T-cell (primary cell): Measurements from ENCODE around the gene ASCL2. TPM values are rescaled to one million over a fixed set of nuclear protein-coding genes. Genes with fewer than 3 reads are reported as not detected.

Experiments
- ATAC-seq, 4 experiments: fragments of 200-7000 bp in 3 of 4; fragments of 150-1000 bp in 1 of 4; cut with Tn5 transposase; replicated peaks in 1 of 4; 1 replicate in 3 of 4; 2 replicates in 1 of 4; pipeline ENCODE4 v1.10.0; 2021; ENCODE audit warnings: moderate library complexity in 3 of 4, mild to moderate bottlenecking in 2 of 4, moderate number of reproducible peaks in 1 of 4
- CTCF ChIA-PET, 2 donors: fragments of 300-600 bp; sonication (Branson Sonifier 250); formaldehyde crosslinking; loops; one replicate each; lab custom pipeline; 2022; ENCODE audit warnings: antibody characterized with exemption in 2 of 2; lab: Charles Lee
- POLR2A ChIA-PET, 2 donors: fragments of 300-600 bp; sonication (Branson Sonifier 250); formaldehyde crosslinking; loops; one replicate each; lab custom pipeline; 2022; ENCODE audit warnings: antibody characterized with exemption in 2 of 2; lab: Charles Lee
- DNase-seq, 35 experiments: peaks; one replicate each; pipeline versions ENCODE4 v3.0.0 to v3.0.0-alpha.2; 2013 to 2023
- H3K27ac ChIP-seq: one replicate; pipeline ENCODE4 v1.5.1; 2013; ENCODE audit warnings: low read length
- H3K27me3 ChIP-seq, 2 experiments: replicated peaks in 1 of 2; 1 replicate in 1 of 2; 2 replicates in 1 of 2; pipeline versions ENCODE4 v1.6.1 to v1.7.0; 2013; ENCODE audit warnings: low read length in 1 of 2, mixed read lengths in 1 of 2; ENCODE audit not compliant: control insufficient read depth in 2 of 2, insufficient read depth in 2 of 2; ENCODE audit errors: extremely low read depth in 1 of 2
- H3K36me3 ChIP-seq, 2 donors: 1 replicate in 1 of 2; 2 replicates in 1 of 2; pipeline versions ENCODE4 v1.6.1 to v1.7.0; 2013; ENCODE audit warnings: low read length in 1 of 2; ENCODE audit not compliant: control insufficient read depth in 2 of 2, insufficient read depth in 1 of 2; ENCODE audit errors: extremely low read depth in 1 of 2
- H3K4me1 ChIP-seq, 2 experiments: 1 replicate in 1 of 2; 2 replicates in 1 of 2; pipeline versions ENCODE4 v1.6.1 to v1.7.0; 2013; ENCODE audit warnings: low read length in 2 of 2, mixed read lengths in 1 of 2; ENCODE audit not compliant: insufficient read depth in 2 of 2, control insufficient read depth in 1 of 2; ENCODE audit errors: extremely low read depth in 1 of 2
- H3K4me3 ChIP-seq, 2 donors: 1 replicate in 1 of 2; 2 replicates in 1 of 2; pipeline versions ENCODE4 v1.5.1 to v1.7.0; 2013; ENCODE audit warnings: mild to moderate bottlenecking in 2 of 2, low read length in 1 of 2, moderate library complexity in 1 of 2; ENCODE audit not compliant: control insufficient read depth in 1 of 2; ENCODE audit errors: extremely low read depth in 1 of 2
- H3K9me3 ChIP-seq: 2 replicates; pipeline ENCODE4 v1.7.0; 2013
- H3K27ac Mint-ChIP-seq, 2 donors: one replicate each; pipeline ENCODE4 v1.8.0; 2020 to 2021; ENCODE audit warnings: mild to moderate bottlenecking in 2 of 2, mixed read lengths in 2 of 2
- H3K27me3 Mint-ChIP-seq, 2 donors: one replicate each; pipeline ENCODE4 v1.8.0; 2021 to 2022; ENCODE audit warnings: mixed read lengths in 2 of 2
- H3K36me3 Mint-ChIP-seq: one replicate; pipeline ENCODE4 v1.8.0; 2021; ENCODE audit warnings: mixed read lengths
- H3K4me1 Mint-ChIP-seq, 3 donors: one replicate each; pipeline ENCODE4 v1.8.0; 2020 to 2022; ENCODE audit warnings: mixed read lengths in 3 of 3, mild to moderate bottlenecking in 1 of 3
- H3K4me3 Mint-ChIP-seq, 3 donors: one replicate each; pipeline ENCODE4 v1.8.0; 2020 to 2022; ENCODE audit warnings: mild to moderate bottlenecking in 3 of 3, mixed read lengths in 3 of 3, moderate library complexity in 3 of 3
- H3K9me3 Mint-ChIP-seq, 3 donors: one replicate each; pipeline ENCODE4 v1.8.0; 2020 to 2022; ENCODE audit warnings: mixed read lengths in 3 of 3
- WGBS: methylation state at CpG from one replicate; pipeline ENCODE4 v1.1.5; 2013; ENCODE audit warnings: missing lambda C conversion rate; ENCODE audit not compliant: insufficient coverage; 5-methylcytosine and 5-hydroxymethylcytosine counted together
- total RNA-seq, 35 experiments: library from RNA in 6 of 35; stranded (reverse) in 6 of 35; fragments of 120-200 nt in 1 of 35; gene quantifications; one replicate each; pipeline versions ENCODE4 v1.2.1 to v1.2.4 and lab custom pipeline; 2013 to 2026

Gene ASCL2
- total RNA-seq, 5 donors from 2014 or later (not counting 1 experiment from before 2014, with no cell fraction given) = 0.29 to 1.3 (median 0.51) TPM

DNA sequence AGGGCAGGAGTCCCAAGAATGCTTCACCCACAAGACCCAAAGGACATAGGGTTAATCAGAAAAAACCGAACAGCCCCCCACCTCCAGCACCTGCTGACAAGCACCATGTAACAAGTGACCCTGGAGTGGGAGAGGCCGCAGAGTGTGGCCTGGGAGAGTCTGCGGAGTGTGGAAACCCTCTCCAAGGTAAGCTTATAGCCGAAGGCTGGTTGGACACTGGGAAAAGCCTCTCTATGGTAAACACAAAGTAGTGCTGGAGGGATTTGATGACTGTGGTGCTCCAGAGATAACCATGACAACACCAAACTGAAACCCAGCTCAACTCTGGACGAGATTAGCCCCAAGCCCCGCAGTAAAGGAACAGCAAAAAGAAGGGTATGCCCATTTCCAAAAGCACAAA is 19.2 kb downstream of the ASCL2 start:
- POLR2A ChIA-PET = no interaction called here
- CTCF ChIA-PET = no interaction called here
- no peak overlapping the region for H3K4me3 ChIP-seq
- H3K4me1 ChIP-seq = no peaks in the 10 kb centered on the region
- DNase-seq = no peak
- Mint-ChIP-seq H3K9me3 (peaks cover 0 to 3% (median 0%) of the 10 kb centered on the region in 3 donors), H3K27me3 (peaks cover 0 to 6% of the 10 kb centered on the region in 2 donors), H3K4me3 (no peak overlapping the region), H3K36me3 (no peaks in the 10 kb centered on the region), H3K27ac (no peak overlapping the region), H3K4me1 (no peaks in the 10 kb centered on the region)
- no peak overlapping the region for H3K27ac ChIP-seq
- no peak for ATAC-seq
- no peaks in the 10 kb centered on the region for H3K9me3 ChIP-seq
- 100% methylated on average over 1 of the region's 6 CpGs for WGBS
- no peaks in the 10 kb centered on the region for H3K36me3 ChIP-seq
- H3K27me3 ChIP-seq = peaks cover 0 to 24% of the 10 kb centered on the region in 2 experiments

DNA sequence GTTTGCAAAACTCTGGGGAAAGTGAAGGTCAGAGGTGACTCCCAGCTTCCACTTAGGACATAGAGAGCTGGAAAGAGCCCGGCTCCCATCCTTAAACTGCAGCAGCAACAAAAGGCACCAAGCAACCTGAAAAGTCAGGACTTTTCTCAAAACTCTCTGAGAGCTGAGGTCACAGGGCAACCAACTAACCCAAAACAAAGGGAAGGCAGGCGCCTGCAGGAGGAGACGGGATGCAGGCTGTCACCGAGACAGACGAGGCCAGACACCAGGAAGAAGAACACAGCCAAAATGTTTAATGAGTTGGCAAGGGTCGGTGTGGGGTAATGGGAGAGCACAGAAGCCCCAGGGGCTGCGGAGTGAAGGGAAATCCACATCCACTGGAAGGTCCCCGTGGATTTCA is 19.9 kb downstream of the ASCL2 start:
- WGBS = no CpG with 5 or more reads among the region's 8 CpGs
- H3K36me3 ChIP-seq = no peaks in the 10 kb centered on the region
- H3K9me3 ChIP-seq = no peaks in the 10 kb centered on the region
- H3K4me3 Mint-ChIP-seq = no peak overlapping the region
- no peaks in the 10 kb centered on the region for H3K36me3 Mint-ChIP-seq
- H3K9me3 Mint-ChIP-seq = peaks cover 0 to 3% (median 0%) of the 10 kb centered on the region in 3 donors
- H3K4me1 Mint-ChIP-seq = no peaks in the 10 kb centered on the region
- DNase-seq = no peak
- no peak overlapping the region for H3K4me3 ChIP-seq
- ATAC-seq = no peak
- ChIA-PET CTCF (no interaction called here), POLR2A (no interaction called here)
- peaks cover 0 to 6% of the 10 kb centered on the region in 2 donors for H3K27me3 Mint-ChIP-seq
- H3K4me1 ChIP-seq = no peaks in the 10 kb centered on the region
- H3K27ac ChIP-seq = no peak overlapping the region
- H3K27ac Mint-ChIP-seq = no peak overlapping the region
- H3K27me3 ChIP-seq = peaks cover 0 to 24% of the 10 kb centered on the region in 2 experiments

DNA sequence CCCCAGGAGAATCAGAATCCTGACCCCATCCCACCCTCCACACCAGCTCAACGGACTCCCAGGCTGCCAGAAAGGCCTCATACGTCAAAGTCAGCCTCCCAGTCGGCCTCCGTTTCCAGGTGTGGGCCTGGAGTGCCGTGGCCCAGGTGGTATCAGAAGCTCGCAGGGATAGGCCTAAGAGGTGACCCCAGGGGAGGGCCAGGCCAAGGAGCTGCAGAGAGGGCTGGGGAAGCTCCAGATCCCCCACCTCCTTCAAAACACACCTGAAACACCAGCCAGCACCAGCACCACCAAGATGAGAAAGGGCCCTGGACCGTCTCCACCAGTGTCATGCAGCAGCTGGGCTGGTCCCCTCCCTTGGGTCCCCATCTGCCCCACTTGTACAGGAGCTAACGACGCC is 20.3 kb downstream of the ASCL2 start:
- Histone ChIP-seq H3K27me3 (peaks cover 0 to 24% of the 10 kb centered on the region in 2 experiments), H3K9me3 (no peaks in the 10 kb centered on the region), H3K4me1 (no peaks in the 10 kb centered on the region), H3K27ac (no peak overlapping the region), H3K36me3 (no peaks in the 10 kb centered on the region), H3K4me3 (no peak overlapping the region)
- 91% methylated on average over 7 of the region's 9 CpGs for WGBS
- Mint-ChIP-seq H3K4me3 (no peak overlapping the region), H3K27me3 (peaks cover 0 to 6% of the 10 kb centered on the region in 2 donors), H3K36me3 (no peaks in the 10 kb centered on the region), H3K9me3 (peaks cover 0 to 3% (median 0%) of the 10 kb centered on the region in 3 donors), H3K4me1 (no peaks in the 10 kb centered on the region), H3K27ac (no peak overlapping the region)
- ChIA-PET CTCF (no interaction called here), POLR2A (no interaction called here)
- DNase-seq (no peak), ATAC-seq (no peak)

DNA sequence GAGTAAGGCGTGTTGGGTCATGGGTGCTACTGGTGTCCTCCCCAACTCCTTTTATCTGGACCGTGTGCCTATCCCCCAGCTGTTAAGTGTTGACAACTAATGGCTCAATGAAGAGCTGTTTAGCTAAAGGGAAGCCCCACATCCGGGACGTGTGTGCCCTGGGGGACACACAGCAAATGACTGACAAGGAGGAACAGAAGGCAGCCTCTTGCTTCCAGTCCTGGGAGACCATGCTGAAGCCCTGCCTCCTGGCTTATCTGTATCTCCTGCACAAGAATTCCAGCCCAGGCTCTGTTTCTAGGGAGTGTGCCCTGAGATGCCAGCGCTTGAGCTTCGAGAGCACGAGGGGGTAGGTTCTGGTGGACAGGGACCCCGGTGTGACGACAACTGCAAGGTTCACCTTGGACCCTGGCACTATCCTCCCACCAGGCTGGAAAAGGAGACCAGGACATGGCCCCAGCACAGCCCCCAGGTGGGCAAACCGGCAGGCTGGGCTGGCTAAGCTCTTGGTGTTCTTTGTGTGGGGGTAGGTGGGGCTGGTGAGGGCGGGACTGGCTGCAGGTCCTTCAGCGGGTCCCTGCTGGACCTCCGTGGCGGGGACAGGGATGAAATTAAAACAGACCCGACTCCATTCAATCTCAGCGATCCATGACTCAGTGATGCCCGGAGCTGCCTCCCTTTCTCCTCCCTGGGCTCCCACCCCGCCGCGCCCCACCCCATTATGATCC is 21.0 kb downstream of the ASCL2 start:
- ATAC-seq = no peak
- DNase-seq = no peak
- H3K36me3 ChIP-seq = no peaks in the 10 kb centered on the region
- Mint-ChIP-seq H3K27me3 (peaks cover 0 to 10% of the 10 kb centered on the region in 2 donors), H3K9me3 (peaks cover 0 to 3% (median 0%) of the 10 kb centered on the region in 3 donors), H3K27ac (no peak overlapping the region), H3K4me3 (no peak overlapping the region), H3K36me3 (no peaks in the 10 kb centered on the region), H3K4me1 (no peaks in the 10 kb centered on the region)
- ChIA-PET POLR2A (no interaction called here), CTCF (no interaction called here)
- no peak overlapping the region for H3K27ac ChIP-seq
- WGBS = 98% methylated on average over 6 of the region's 20 CpGs
- H3K9me3 ChIP-seq = no peaks in the 10 kb centered on the region
- H3K4me1 ChIP-seq = no peaks in the 10 kb centered on the region
- peaks cover 0 to 24% of the 10 kb centered on the region in 2 experiments for H3K27me3 ChIP-seq
- no peak overlapping the region for H3K4me3 ChIP-seq

DNA sequence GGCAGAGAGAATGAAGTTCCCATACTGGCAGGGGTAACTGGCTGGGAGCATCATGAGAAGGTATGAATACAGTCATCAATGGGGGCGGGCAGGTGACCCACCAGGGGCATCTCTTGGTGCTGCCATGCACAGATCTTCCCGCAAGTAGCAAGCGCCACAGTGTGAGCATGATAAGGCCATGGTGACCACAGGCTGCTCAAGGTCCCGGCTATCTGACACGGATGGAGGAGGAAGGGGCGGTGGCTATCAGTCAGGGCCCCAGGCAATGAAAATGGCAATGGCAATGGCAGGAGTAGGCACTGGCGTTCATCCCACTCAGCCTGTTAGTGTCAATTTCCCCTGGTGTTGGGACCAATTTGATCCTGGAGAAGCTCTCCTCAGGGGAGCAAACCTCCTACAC is 21.6 kb downstream of the ASCL2 start:
- ATAC-seq (no peak), DNase-seq (no peak)
- peaks cover 0 to 24% of the 10 kb centered on the region in 2 experiments for H3K27me3 ChIP-seq
- no peaks in the 10 kb centered on the region for H3K4me1 ChIP-seq
- H3K36me3 Mint-ChIP-seq = no peaks in the 10 kb centered on the region
- H3K4me3 Mint-ChIP-seq = no peak overlapping the region
- peaks cover 0 to 11% of the 10 kb centered on the region in 2 donors for H3K27me3 Mint-ChIP-seq
- CTCF ChIA-PET = no interaction called here
- no peak overlapping the region for H3K27ac ChIP-seq
- no peaks in the 10 kb centered on the region for H3K4me1 Mint-ChIP-seq
- POLR2A ChIA-PET = no interaction called here
- no peaks in the 10 kb centered on the region for H3K36me3 ChIP-seq
- no peaks in the 10 kb centered on the region for H3K9me3 Mint-ChIP-seq
- no peak overlapping the region for H3K27ac Mint-ChIP-seq
- 91% methylated on average over 6 of the region's 7 CpGs for WGBS
- H3K9me3 ChIP-seq = no peaks in the 10 kb centered on the region
- H3K4me3 ChIP-seq = no peak overlapping the region

DNA sequence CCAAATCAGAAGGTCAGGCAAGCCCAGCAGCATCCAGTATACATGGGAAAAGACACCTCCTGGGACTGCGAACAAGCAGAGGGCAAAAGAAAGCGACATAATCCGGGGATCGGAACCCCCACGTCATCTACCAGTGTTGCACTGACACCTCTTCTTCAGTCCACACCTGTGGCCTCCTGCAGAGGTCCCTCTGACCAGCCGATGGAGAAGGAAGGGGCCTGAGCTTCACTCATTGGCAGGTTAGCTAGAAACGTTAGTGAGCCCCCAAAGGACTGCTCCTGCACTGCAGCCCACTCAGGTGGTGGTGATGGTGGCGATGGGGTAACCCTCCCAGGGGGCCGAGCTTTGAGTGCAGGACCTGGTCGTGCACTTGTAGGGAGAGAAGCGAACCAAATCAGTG is 22.1 kb downstream of the ASCL2 start:
- no peak overlapping the region for H3K4me3 ChIP-seq
- CTCF ChIA-PET = no interaction called here
- H3K36me3 Mint-ChIP-seq = no peaks in the 10 kb centered on the region
- H3K27ac Mint-ChIP-seq = no peak overlapping the region
- no peak overlapping the region for H3K4me3 Mint-ChIP-seq
- no peak for ATAC-seq
- H3K9me3 Mint-ChIP-seq = no peaks in the 10 kb centered on the region
- H3K27ac ChIP-seq = no peak overlapping the region
- H3K36me3 ChIP-seq = no peaks in the 10 kb centered on the region
- H3K4me1 ChIP-seq = no peaks in the 10 kb centered on the region
- 75% methylated on average over 6 of the region's 11 CpGs for WGBS
- peaks cover 0 to 24% of the 10 kb centered on the region in 2 experiments for H3K27me3 ChIP-seq
- H3K27me3 Mint-ChIP-seq = peaks cover 0 to 11% of the 10 kb centered on the region in 2 donors
- no peak for DNase-seq
- POLR2A ChIA-PET = no interaction called here
- no peaks in the 10 kb centered on the region for H3K9me3 ChIP-seq
- no peaks in the 10 kb centered on the region for H3K4me1 Mint-ChIP-seq
